Measurements from ENCODE around the gene SORL1. TPM values are rescaled to one million over a fixed set of nuclear protein-coding genes. Genes with fewer than 3 reads are reported as not detected.

SORL1 gene
- total RNA-seq, 1 donor from 2014 or later, result 46.0 TPM

DNA sequence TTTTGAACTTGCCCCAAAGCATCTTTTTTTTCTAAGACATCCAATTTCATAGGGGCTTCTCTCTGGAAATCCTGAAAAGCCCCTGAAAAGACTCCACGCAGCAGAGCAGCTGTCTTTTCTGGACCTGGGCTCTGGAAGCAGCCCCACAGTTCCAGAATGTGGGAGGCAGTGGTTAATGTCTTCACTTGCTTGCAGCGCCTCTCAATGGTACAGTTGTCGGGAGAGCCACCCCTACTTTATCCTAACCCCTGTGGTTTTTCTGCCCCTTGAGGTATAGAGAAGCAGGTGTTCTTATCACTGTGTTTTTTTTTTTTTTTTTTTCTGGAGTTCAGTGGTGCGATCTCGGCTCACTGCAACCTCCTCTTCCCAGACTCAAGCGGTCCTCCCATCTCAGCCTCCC lies 84.0 kb downstream of the SORL1 start:
- H3K79me2 ChIP-seq (ENCODE audit: low read depth), result peaks cover 3% of the 10 kb centered on the region
- H3K27me3 ChIP-seq, result no peaks in the 10 kb centered on the region
- no peak overlapping the region for H3K27ac ChIP-seq
- H3K9ac ChIP-seq, result no peak overlapping the region
- no peak overlapping the region for H3K4me2 ChIP-seq
- peaks cover 7% of the 10 kb centered on the region for H3K4me1 ChIP-seq
- TF ChIP-seq EZH2 (IDR thresholded peaks at IDR 0.05) (no peak), EZH2phosphoT487 (IDR thresholded peaks at IDR 0.05) (no peak)
- TF ChIP-seq, protein P1, sequence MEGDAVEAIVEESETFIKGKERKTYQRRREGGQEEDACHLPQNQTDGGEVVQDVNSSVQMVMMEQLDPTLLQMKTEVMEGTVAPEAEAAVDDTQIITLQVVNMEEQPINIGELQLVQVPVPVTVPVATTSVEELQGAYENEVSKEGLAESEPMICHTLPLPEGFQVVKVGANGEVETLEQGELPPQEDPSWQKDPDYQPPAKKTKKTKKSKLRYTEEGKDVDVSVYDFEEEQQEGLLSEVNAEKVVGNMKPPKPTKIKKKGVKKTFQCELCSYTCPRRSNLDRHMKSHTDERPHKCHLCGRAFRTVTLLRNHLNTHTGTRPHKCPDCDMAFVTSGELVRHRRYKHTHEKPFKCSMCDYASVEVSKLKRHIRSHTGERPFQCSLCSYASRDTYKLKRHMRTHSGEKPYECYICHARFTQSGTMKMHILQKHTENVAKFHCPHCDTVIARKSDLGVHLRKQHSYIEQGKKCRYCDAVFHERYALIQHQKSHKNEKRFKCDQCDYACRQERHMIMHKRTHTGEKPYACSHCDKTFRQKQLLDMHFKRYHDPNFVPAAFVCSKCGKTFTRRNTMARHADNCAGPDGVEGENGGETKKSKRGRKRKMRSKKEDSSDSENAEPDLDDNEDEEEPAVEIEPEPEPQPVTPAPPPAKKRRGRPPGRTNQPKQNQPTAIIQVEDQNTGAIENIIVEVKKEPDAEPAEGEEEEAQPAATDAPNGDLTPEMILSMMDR (IDR thresholded peaks at IDR 0.05), result no peak
- Mint-ChIP-seq H3K4me3 (no peak overlapping the region), H3K36me3 (peaks cover 13% of the 10 kb centered on the region), H3K27me3 (ENCODE audit: insufficient read depth, low read depth) (peaks cover 3% of the 10 kb centered on the region), H3K27ac (no peak overlapping the region), H3K4me1 (peaks cover 7% of the 10 kb centered on the region), H3K9me3 (peaks cover 3% of the 10 kb centered on the region)
- H3F3A ChIP-seq (ENCODE audit: low read depth), result peaks cover 4% of the 10 kb centered on the region
- H4K20me1 ChIP-seq (ENCODE audit: low read depth), result no peaks in the 10 kb centered on the region
- no peaks in the 10 kb centered on the region for H3K9me3 ChIP-seq (ENCODE audit: low read depth)
- no peak overlapping the region for H2AFZ ChIP-seq (replicated peaks)
- no peak overlapping the region for H3K4me3 ChIP-seq
- no peak for DNase-seq (ENCODE audit: low spot score)
- H3K36me3 ChIP-seq, result peaks cover 8% of the 10 kb centered on the region

DNA sequence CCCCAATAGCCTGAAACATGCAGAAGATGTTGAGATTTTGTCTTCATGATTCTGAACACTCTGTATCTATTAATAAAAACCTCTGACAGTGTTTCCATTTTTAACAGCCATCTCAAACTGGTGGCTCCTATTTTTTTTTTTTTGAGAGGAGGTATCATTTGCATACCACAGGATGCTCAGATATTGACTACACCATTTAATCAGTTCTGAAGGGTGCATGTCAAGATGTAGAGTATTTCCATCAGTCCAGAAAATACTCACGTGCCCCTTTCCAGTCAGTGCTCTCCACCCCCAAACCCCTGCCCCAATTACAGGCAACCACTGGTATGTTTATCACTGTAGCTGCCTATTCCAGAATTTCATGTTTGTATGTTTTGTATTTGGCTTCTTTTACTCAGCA lies 85.9 kb downstream of the SORL1 start:
- Mint-ChIP-seq H3K4me1 (peaks cover 7% of the 10 kb centered on the region), H3K27me3 (ENCODE audit: insufficient read depth, low read depth) (no peaks in the 10 kb centered on the region), H3K27ac (no peak overlapping the region), H3K9me3 (no peaks in the 10 kb centered on the region), H3K4me3 (no peak overlapping the region), H3K36me3 (peaks cover 3% of the 10 kb centered on the region)
- TF ChIP-seq EZH2phosphoT487 (IDR thresholded peaks at IDR 0.05) (no peak), EZH2 (IDR thresholded peaks at IDR 0.05) (no peak)
- TF ChIP-seq, protein P1 (IDR thresholded peaks at IDR 0.05), result no peak
- H3K27ac ChIP-seq, result no peak overlapping the region
- no peak overlapping the region for H2AFZ ChIP-seq (replicated peaks)
- no peaks in the 10 kb centered on the region for H3K9me3 ChIP-seq (ENCODE audit: low read depth)
- peaks cover 3% of the 10 kb centered on the region for H3K79me2 ChIP-seq (ENCODE audit: low read depth)
- H3K27me3 ChIP-seq, result no peaks in the 10 kb centered on the region
- H3K4me3 ChIP-seq, result no peak overlapping the region
- DNase-seq (ENCODE audit: low spot score), result no peak
- H3K4me2 ChIP-seq, result no peak overlapping the region
- peaks cover 8% of the 10 kb centered on the region for H3K36me3 ChIP-seq
- H3K4me1 ChIP-seq, result peaks cover 7% of the 10 kb centered on the region
- H3K9ac ChIP-seq, result no peak overlapping the region
- peaks cover 4% of the 10 kb centered on the region for H3F3A ChIP-seq (ENCODE audit: low read depth)
- no peaks in the 10 kb centered on the region for H4K20me1 ChIP-seq (ENCODE audit: low read depth)

DNA sequence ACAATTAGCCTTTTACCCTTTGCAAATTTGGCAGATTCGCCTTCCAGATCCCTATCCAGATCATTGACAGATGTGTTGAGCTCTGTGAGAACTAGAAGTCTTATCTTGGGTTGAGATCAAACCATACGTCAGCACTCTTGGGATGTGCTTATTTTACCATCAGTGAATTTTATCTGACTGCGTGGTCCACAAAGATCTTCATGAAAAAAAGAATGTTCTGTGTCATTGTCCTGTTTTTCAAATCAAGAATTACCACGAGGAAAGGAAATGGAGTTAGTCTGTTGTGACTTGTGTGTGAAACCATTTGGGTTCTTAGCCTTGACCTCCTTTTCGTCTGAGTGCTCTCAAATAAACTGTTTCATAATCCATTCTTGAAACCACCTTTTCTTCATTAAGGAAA lies 86.9 kb downstream of the SORL1 start:
- Mint-ChIP-seq H3K4me3 (no peak overlapping the region), H3K9me3 (no peaks in the 10 kb centered on the region), H3K36me3 (peaks cover 3% of the 10 kb centered on the region), H3K27me3 (ENCODE audit: insufficient read depth, low read depth) (no peaks in the 10 kb centered on the region), H3K27ac (no peak overlapping the region), H3K4me1 (peaks cover 3% of the 10 kb centered on the region)
- Histone ChIP-seq H3K27me3 (no peaks in the 10 kb centered on the region), H3K4me2 (no peak overlapping the region), H3K4me3 (no peak overlapping the region), H3K9ac (no peak overlapping the region), H4K20me1 (ENCODE audit: low read depth) (no peaks in the 10 kb centered on the region), H3F3A (ENCODE audit: low read depth) (no peaks in the 10 kb centered on the region), H3K79me2 (ENCODE audit: low read depth) (peaks cover 3% of the 10 kb centered on the region), H2AFZ (replicated peaks) (no peak overlapping the region), H3K36me3 (peaks cover 8% of the 10 kb centered on the region), H3K27ac (no peak overlapping the region), H3K4me1 (peaks cover 7% of the 10 kb centered on the region), H3K9me3 (ENCODE audit: low read depth) (no peaks in the 10 kb centered on the region)
- DNase-seq (ENCODE audit: low spot score), result no peak
- TF ChIP-seq EZH2phosphoT487 (IDR thresholded peaks at IDR 0.05) (no peak), EZH2 (IDR thresholded peaks at IDR 0.05) (no peak)
- TF ChIP-seq, protein P1 (IDR thresholded peaks at IDR 0.05), result no peak
